HG03439 (cell line): Measurements from ENCODE around the gene ATXN1.

Experiments
- ATAC-seq: cut with Tn5 transposase; IDR thresholded peaks from one replicate; pipeline ENCODE4 v1.9.1; 2021; ENCODE audit warnings: mild to moderate bottlenecking, moderate library complexity; ENCODE audit not compliant: unreplicated experiment

ATXN1 gene

GRCh38 chr6:16591396-16592222, 169.7 kb downstream of the ATXN1 start:
- peak; percentile 59 for ATAC-seq

GRCh38 chr6:16585805-16586204, 175.5 kb downstream of the ATXN1 start:
- no peak for ATAC-seq

DNA sequence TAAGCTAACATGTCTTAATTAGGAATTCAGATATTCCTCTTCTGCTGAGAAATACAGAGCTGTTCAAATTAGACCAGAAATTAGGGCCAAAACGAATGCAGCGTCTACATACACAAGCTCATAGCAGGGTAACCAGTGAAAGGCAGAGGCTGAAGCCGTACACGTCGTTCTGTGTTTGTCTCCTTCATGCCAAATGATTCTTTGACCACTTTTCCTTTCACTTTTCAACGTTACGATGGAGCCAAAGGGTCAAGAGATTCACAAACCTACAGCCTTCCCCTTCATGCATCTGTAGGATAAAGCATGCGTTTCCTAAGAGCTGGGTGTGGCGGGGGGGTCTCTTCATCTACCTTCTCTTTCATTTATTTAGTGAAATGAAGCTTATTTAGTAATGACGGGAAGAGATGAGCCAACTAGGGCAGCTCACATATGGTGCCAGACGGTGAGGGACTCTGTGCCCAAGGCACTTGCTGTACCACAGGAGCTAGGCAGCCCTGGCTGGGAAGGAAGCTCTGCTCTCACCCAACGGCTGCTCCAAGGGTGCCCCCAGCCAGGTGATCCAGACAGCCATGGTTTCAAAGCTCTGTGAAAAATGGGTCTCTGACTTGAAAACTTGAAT, 178.0 kb downstream of the ATXN1 start:
- peak; percentile 78 for ATAC-seq

DNA sequence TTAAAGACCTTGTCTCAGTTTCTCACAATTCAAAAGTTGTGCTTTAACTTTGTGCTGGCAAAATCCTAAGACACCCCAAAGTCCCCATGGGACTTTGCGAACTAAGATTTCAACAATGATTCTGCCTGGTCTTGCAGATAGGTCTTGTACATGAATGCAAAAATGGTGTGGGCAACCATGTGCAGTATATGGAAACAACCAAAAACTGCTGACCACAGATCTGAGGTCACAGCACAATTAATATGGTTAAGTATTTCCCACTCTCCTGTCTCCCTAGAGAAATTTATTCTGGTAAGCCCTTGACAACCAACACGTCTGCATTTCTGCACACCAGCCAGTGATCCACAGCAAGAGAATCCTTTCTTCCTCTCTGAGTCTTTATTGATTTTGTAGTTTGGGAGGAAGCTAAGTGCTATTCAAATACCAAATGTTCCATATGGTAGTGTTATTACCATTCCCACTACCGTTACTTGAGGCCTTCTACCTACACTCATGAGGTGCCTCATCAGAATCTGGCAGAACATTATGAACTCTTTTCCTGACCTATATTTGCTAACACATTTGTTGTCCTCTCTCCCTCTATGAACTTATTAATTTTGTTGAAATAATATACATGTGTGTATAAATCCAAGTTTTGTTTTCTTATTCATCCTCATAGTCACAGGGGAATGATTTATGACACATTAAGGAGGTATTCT, 178.7 kb downstream of the ATXN1 start:
- peak; percentile 11 for ATAC-seq

- ATAC-seq: no peak
Measured at GRCh38 chr6:16578695-16579285, 182.5 kb downstream of the ATXN1 start.

DNA sequence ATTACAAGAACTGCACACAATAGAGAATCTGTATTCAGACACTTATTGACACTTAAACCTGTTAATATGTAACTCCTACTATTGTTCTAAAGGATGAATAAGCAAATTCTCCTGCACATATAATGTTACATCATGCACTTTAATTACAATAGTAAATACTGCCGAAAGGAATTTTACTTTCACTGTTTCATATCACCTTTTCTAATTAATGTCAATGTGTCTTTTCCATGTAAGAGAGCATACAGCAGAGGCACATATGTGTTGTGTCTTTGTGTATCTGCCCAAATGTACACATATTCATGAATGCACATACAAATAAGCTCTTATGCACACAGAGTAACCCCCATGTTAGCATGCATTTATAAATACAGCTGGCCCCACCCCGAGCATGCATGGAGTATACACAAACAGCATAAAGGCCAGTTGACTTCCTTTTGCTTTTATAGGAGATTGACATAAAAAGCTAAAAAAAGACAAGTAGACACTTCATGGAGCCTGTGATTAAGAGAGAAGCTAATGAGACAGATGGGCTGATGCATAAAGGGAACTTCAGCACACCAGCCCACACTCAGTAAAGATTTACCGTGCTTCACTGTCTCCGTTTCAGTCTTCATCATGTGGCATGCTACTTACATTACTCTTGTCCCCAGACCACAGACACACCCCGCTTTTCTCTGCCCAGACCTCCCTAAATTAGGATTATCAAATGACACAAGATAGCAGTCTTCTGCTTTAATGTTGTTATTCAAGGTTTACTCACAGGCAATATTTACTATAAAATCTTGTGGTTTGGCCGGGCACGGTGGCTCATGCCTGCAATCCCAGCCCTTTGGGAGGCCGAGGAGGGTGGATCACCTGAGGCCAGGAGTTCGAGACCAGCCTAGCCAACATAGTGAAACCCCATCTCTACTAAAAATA, 184.6 kb downstream of the ATXN1 start:
- ATAC-seq: peak; percentile 84

GRCh38 chr6:16575655-16576054, 185.6 kb downstream of the ATXN1 start:
- no peak for ATAC-seq

- no peak for ATAC-seq
Measured at GRCh38 chr6:16572943-16573342, 188.3 kb downstream of the ATXN1 start.

GRCh38 chr6:16572317-16572716, 188.9 kb downstream of the ATXN1 start:
- ATAC-seq: no peak

DNA sequence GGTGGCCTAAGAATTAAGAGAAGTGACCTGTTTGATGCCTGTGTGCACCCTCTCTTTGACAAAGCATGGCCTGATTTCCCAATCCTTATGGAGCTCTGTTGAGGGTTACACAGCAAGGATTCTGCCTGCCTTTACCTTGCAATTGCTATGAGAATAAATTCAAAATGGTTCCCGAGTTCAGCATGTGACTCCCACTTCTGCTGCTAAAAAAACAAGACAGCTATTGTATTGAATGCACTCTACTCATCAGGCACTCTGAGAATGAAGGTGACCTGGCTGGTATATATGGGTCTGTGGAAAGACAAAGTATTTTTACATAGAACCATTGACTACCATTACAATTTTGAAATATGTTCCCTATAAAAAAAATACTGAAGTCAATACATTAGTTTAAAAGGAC, 190.3 kb downstream of the ATXN1 start:
- ATAC-seq: no peak

DNA sequence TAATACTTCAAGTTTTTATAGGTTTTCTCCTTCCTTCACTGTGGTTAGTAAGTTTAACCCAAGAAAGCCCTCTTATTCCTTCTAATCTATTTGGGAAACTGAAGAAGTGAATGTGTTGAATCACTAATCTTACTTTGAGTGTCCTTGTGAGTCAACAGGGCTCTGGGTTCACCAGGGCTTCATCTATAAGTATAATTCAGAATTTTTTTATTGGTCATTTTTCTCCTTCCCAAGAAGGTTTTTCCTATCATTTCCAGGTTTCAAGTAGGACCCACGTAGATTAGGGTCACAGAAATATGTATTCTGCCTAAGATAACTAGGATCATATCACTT, 191.1 kb downstream of the ATXN1 start:
- ATAC-seq: no peak

GRCh38 chr6:16568128-16568527, 193.1 kb downstream of the ATXN1 start:
- ATAC-seq: no peak

DNA sequence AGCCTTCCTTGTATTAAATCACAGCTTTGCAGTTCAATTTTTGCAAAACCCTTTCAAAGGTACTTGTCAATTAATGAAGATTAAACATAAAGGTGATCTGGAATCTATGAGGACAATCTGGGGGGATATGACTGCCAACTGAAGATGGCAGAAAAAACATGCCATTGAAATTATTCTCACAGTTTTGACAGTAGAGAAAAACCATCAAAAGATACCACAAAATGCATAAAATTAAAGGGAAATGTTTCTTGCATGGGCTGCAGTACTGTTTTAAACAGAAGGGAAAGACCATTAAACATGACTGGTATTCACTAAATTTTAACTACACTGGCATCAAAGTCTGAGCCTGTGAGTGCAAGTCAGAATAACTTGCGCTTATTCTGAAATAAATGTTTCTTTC, 194.2 kb downstream of the ATXN1 start:
- no peak for ATAC-seq

GRCh38 chr6:16564436-16564835, 196.8 kb downstream of the ATXN1 start:
- no peak for ATAC-seq

- no peak for ATAC-seq
Measured at GRCh38 chr6:16563628-16564240, 197.5 kb downstream of the ATXN1 start.

- ATAC-seq: no peak
Measured at GRCh38 chr6:16562498-16562897, 198.8 kb downstream of the ATXN1 start.

- ATAC-seq: no peak
Measured at GRCh38 chr6:16559071-16559470, 202.2 kb downstream of the ATXN1 start.

DNA sequence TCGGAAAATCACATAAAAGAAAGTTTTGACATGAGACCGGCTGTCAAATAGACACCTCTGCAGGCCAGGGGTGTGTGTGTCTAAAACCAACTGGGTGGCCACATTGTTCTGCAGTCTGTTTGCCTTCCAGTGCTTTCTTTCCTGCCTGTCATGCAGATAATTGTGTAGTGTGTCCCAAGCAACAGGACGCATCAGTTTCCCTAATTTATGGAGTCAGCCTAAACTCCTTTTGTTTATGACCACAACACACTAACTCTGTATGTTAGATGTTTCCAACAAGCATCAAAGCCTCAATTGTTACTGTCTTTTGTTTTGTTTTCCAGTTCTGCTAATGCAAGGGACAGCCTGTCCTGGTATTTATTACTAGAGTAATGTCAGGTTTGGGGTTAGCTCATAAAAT, 205.7 kb downstream of the ATXN1 start:
- ATAC-seq: no peak

DNA sequence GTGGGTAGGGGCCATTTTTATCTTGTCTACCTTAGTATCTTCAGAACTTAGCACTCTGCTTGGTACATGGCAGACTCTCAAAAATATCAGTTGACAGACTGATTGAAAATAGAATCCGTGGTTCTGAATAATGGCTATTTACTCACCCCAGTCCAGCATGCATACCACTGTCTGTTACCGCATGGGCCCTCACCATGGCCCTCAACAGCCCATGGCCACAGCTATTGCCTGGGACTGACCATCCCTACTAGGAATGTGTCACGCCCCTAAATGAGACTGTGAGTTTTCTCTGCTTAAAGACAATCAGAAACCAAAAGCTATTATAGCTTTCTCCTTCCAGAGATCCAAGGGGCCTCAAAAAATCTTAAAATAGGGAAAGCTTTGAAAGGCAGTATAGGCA, 207.7 kb downstream of the ATXN1 start:
- no peak for ATAC-seq

GRCh38 chr6:16551466-16551865, 209.8 kb downstream of the ATXN1 start:
- no peak for ATAC-seq
